ENCODE measurements around the gene NOP14.

DNA sequence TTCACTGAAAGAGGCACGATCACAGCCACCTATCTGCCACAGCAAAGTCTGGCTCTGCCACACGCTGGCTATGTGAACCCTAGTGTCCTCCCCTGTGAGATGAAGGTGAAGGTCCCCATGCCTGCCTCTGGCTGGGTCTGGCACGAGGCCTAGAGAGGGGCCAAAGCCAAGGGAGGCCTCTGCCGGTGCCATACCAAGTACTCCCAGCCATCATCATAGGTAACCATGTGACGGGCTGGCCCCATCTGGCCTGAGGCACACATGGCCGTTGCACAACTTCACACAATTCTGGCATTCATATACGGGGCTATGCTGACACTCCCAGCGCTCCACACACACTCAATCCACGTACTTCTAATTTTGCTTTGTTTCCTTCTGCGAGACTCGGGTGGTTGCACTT is 15.3 kb downstream of the NOP14 start:
- TF ChIP-seq, protein P1, sequence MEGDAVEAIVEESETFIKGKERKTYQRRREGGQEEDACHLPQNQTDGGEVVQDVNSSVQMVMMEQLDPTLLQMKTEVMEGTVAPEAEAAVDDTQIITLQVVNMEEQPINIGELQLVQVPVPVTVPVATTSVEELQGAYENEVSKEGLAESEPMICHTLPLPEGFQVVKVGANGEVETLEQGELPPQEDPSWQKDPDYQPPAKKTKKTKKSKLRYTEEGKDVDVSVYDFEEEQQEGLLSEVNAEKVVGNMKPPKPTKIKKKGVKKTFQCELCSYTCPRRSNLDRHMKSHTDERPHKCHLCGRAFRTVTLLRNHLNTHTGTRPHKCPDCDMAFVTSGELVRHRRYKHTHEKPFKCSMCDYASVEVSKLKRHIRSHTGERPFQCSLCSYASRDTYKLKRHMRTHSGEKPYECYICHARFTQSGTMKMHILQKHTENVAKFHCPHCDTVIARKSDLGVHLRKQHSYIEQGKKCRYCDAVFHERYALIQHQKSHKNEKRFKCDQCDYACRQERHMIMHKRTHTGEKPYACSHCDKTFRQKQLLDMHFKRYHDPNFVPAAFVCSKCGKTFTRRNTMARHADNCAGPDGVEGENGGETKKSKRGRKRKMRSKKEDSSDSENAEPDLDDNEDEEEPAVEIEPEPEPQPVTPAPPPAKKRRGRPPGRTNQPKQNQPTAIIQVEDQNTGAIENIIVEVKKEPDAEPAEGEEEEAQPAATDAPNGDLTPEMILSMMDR (IDR thresholded peaks at IDR 0.05; ENCODE audit: borderline replicate concordance, extremely low read depth, low read length, poor library complexity, severe bottlenecking) = no peak
- TF ChIP-seq EZH2 (IDR thresholded peaks at IDR 0.05; ENCODE audit: borderline replicate concordance, low read depth, low read length, severe bottlenecking) = no peak
